Ectodermal cell (in vitro differentiated cells): Measurements from ENCODE around the gene SLC16A1. TPM values are rescaled to one million over a fixed set of nuclear protein-coding genes. Genes with fewer than 3 reads are reported as not detected.
"Not testable (repeated sequence)": the region's sequence is repeated elsewhere in the genome, so short reads cannot be mapped to it uniquely, and the experiment has no call there.

Experiments used
- H3K27ac ChIP-seq: 2 replicates; pipeline ENCODE4 v1.7.0; 2013; ENCODE audit warnings: mild to moderate bottlenecking, low read depth, low read length; ENCODE audit not compliant: insufficient read depth, poor library complexity, severe bottlenecking
- H3K27me3 ChIP-seq: 2 replicates; pipeline ENCODE4 v1.7.0; 2013; ENCODE audit warnings: mild to moderate bottlenecking, low read length; ENCODE audit not compliant: insufficient read depth, control insufficient read depth, poor library complexity, severe bottlenecking
- H3K36me3 ChIP-seq: one replicate; pipeline ENCODE4 v1.7.0; 2013; ENCODE audit warnings: low read length; ENCODE audit not compliant: control insufficient read depth, insufficient read depth
- H3K4me1 ChIP-seq: one replicate; pipeline ENCODE4 v1.7.0; 2013; ENCODE audit warnings: low read length; ENCODE audit not compliant: control insufficient read depth, insufficient read depth
- H3K4me3 ChIP-seq: 2 replicates; pipeline ENCODE4 v1.7.0; 2013; ENCODE audit warnings: low read depth, low read length, control low read depth; ENCODE audit not compliant: insufficient read depth
- H3K9me3 ChIP-seq: 2 replicates; pipeline ENCODE4 v1.7.0; 2013; ENCODE audit warnings: mild to moderate bottlenecking, low read length, moderate library complexity; ENCODE audit not compliant: control insufficient read depth
- WGBS, 2 experiments: methylation state at CpG; one replicate each; pipeline ENCODE4 v1.1.7; 2013; ENCODE audit warnings: missing lambda C conversion rate in 2 of 2; 5-methylcytosine and 5-hydroxymethylcytosine counted together
- polyA plus RNA-seq, 4 experiments: library from polyadenylated mRNA; stranded (reverse); fragments of 50-300 nt; gene quantifications; one replicate each; pipeline ENCODE4 v1.2.3, GENCODE V29; 2013

The SLC16A1 gene, protein sequence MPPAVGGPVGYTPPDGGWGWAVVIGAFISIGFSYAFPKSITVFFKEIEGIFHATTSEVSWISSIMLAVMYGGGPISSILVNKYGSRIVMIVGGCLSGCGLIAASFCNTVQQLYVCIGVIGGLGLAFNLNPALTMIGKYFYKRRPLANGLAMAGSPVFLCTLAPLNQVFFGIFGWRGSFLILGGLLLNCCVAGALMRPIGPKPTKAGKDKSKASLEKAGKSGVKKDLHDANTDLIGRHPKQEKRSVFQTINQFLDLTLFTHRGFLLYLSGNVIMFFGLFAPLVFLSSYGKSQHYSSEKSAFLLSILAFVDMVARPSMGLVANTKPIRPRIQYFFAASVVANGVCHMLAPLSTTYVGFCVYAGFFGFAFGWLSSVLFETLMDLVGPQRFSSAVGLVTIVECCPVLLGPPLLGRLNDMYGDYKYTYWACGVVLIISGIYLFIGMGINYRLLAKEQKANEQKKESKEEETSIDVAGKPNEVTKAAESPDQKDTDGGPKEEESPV
- polyA plus RNA-seq (2013, experiment 1 of 4) = 145 TPM
- polyA plus RNA-seq (2013, experiment 2 of 4) = 174 TPM
- 119 TPM for polyA plus RNA-seq (2013, experiment 3 of 4)
- polyA plus RNA-seq (2013, experiment 4 of 4) = 120 TPM

GRCh38 chr1:112955773-112956543, at the start of gene SLC16A1:
TSS of gene SLC16A1 (minus strand) at chr1:112956196. CDS start at chr1:112929308, 26,888 bp downstream.
- no peaks in the 10 kb centered on the region for H3K27me3 ChIP-seq
- no peaks in the 10 kb centered on the region for H3K9me3 ChIP-seq
- H3K27ac ChIP-seq = peak within 1 kb of the TSS; percentile 97
- peak within 1 kb of the TSS; percentile 86 for H3K4me3 ChIP-seq
- peaks cover 12% of the 10 kb centered on the region for H3K4me1 ChIP-seq
- H3K36me3 ChIP-seq = peaks cover 4% of the 10 kb centered on the region
- WGBS, 2 experiments = 0% methylated on average over 90 of the region's 90 CpGs

GRCh38 chr1:113003751-113004690, 48.0 kb upstream of the SLC16A1 start:
- Histone ChIP-seq H3K36me3 (no peaks in the 10 kb centered on the region), H3K27ac (no peak overlapping the region), H3K4me3 (no peak overlapping the region), H3K27me3 (no peaks in the 10 kb centered on the region), H3K9me3 (no peaks in the 10 kb centered on the region), H3K4me1 (peaks cover 9% of the 10 kb centered on the region)
- 93 to 94% methylated on average over 18 of the region's 18 CpGs for WGBS, 2 experiments

DNA sequence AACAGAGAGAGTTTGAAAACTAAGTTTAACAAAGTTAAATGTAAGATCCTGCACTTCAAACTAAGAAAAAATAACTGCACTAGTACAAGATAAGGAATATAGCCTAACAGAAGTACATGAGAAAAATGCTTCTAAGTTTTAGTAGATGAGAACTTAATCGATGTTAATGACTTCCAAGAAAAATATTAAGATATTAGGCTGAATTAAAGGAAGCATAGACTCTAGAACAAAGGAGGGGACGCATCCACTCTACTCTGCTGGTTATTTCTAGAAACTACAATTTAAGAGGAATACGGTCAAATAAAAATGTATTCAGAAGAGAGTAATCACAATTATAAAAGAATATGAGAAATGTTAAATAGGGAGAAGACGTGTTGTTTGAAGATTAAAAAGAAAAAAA, 46.3 kb upstream of the SLC16A1 start:
- 92 to 99% methylated on average over 3 to 4 of the region's 4 CpGs for WGBS, 2 experiments
- no peak overlapping the region for H3K4me3 ChIP-seq
- H3K9me3 ChIP-seq = no peaks in the 10 kb centered on the region
- no peaks in the 10 kb centered on the region for H3K36me3 ChIP-seq
- H3K27ac ChIP-seq = no peak overlapping the region
- peaks cover 9% of the 10 kb centered on the region for H3K4me1 ChIP-seq
- no peaks in the 10 kb centered on the region for H3K27me3 ChIP-seq

- no peaks in the 10 kb centered on the region for H3K27me3 ChIP-seq
- 82% methylated on average over 7 of the region's 7 CpGs for WGBS, 2 experiments
- H3K4me3 ChIP-seq = no peak overlapping the region
- no peaks in the 10 kb centered on the region for H3K36me3 ChIP-seq
- H3K27ac ChIP-seq = no peak overlapping the region
- H3K9me3 ChIP-seq = no peaks in the 10 kb centered on the region
- H3K4me1 ChIP-seq = peaks cover under 1% of the 10 kb centered on the region
Observed at GRCh38 chr1:112998592-112999235, 42.7 kb upstream of the SLC16A1 start.

- H3K36me3 ChIP-seq = no peaks in the 10 kb centered on the region
- H3K9me3 ChIP-seq = no peaks in the 10 kb centered on the region
- no peaks in the 10 kb centered on the region for H3K27me3 ChIP-seq
- WGBS, 2 experiments = 88 to 91% methylated on average over 2 of the region's 2 CpGs
- H3K4me1 ChIP-seq = no peaks in the 10 kb centered on the region
- no peak overlapping the region for H3K4me3 ChIP-seq
- H3K27ac ChIP-seq = no peak overlapping the region
Observed at GRCh38 chr1:112997781-112998180, 41.8 kb upstream of the SLC16A1 start.

DNA sequence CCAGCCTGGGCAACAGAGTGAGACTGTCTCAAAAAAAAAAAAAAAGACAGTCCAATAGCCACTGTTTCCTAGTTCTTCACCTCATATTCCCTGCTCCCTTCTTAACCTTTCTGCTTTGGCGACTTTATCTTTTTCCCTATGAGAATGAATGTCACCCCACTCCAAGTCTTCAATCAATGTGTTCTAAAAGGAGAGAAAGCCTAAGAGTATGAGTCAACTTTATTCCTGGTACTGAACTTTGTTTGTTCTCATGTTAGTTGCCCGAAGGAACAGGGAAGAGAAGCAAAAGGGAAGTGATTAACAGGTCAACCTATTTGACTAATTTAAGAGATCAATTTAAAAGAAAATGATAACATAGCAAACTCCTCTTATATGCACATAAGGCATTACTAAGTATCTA, 39.9 kb upstream of the SLC16A1 start:
- no peaks in the 10 kb centered on the region for H3K36me3 ChIP-seq
- 86 to 93% methylated on average over 2 of the region's 2 CpGs for WGBS, 2 experiments

DNA sequence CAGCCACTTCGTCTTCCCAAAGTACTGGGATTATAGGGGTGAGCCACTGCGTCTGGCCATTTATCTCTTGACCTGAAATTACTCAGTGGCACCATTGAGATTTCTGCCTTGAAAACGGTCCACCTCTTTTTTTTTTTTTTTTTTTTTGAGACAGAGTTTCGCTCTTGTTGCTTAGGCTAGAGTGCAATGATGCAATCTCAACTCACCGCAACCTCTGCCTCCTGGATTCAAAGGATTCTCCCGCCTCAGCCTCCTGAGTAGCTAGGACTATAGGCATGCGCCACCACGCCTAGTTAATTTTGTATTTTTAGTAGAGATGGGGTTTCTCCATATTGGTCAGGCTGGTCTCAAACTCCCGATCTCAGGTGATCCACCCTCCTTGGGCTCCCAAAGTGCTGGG, 39.0 kb upstream of the SLC16A1 start:
- H3K36me3 ChIP-seq, H3K9me3 ChIP-seq, H3K27me3 ChIP-seq, H3K4me1 ChIP-seq, H3K4me3 ChIP-seq, H3K27ac ChIP-seq: not testable (repeated sequence)
- WGBS, 2 experiments = 94 to 95% methylated on average over 9 of the region's 9 CpGs

More for the DNA sequence above, 39.9 kb upstream of the SLC16A1 start:
- H3K9me3 ChIP-seq = no peaks in the 10 kb centered on the region
- H3K27me3 ChIP-seq = no peaks in the 10 kb centered on the region
- no peak overlapping the region for H3K27ac ChIP-seq
- H3K4me3 ChIP-seq = no peak overlapping the region
- no peaks in the 10 kb centered on the region for H3K4me1 ChIP-seq

DNA sequence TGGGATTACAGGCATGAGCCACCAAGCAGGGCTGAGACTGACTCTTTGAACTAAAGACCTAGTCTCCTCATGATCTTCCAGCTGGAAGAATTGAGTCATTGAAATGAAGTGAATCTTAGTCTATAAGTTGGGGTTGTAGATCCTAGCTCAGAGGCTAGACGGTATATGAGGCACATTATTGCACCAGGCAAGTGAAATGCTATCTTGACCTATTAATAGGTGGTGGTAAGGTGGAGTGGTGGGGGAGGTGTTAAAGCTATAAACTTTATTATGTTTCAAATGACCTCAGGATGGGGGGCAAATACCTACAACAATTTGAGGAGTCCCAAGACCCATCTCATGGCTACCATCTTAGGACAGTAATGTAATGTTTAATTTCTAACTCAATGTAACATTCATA, 36.8 kb upstream of the SLC16A1 start:
- H3K27ac ChIP-seq = no peak overlapping the region
- WGBS, 2 experiments = 96 to 100% methylated on average over 1 of the region's 1 CpG
- H3K9me3 ChIP-seq = no peaks in the 10 kb centered on the region
- H3K27me3 ChIP-seq = no peaks in the 10 kb centered on the region
- H3K4me3 ChIP-seq = no peak overlapping the region
- no peaks in the 10 kb centered on the region for H3K36me3 ChIP-seq
- no peaks in the 10 kb centered on the region for H3K4me1 ChIP-seq

GRCh38 chr1:112991402-112992120, 35.6 kb upstream of the SLC16A1 start:
- H3K9me3 ChIP-seq = no peaks in the 10 kb centered on the region
- H3K4me1 ChIP-seq = no peaks in the 10 kb centered on the region
- no peaks in the 10 kb centered on the region for H3K27me3 ChIP-seq
- H3K4me3 ChIP-seq = no peak overlapping the region
- H3K36me3 ChIP-seq = no peaks in the 10 kb centered on the region
- WGBS, 2 experiments = 89 to 94% methylated on average over 4 of the region's 4 CpGs
- H3K27ac ChIP-seq = no peak overlapping the region
